ENCODE measurements around the gene RFC2. TPM values are rescaled to one million over a fixed set of nuclear protein-coding genes. Genes with fewer than 3 reads are reported as not detected.

RFC2 gene
- total RNA-seq, 1 experiment from 2014 or later: 75.6 TPM

GRCh38 chr7:74190259-74190658 lies 63.9 kb downstream of the RFC2 start:
- CTCF ChIA-PET: no interaction called here
- no peaks in the 10 kb centered on the region for H3K4me1 ChIP-seq
- H3K36me3 ChIP-seq (ENCODE audit: control insufficient read depth, insufficient read depth, low read length): peaks cover 7% of the 10 kb centered on the region
- H3K27me3 ChIP-seq (replicated peaks; ENCODE audit: control insufficient read depth, insufficient read depth, low read length): no peaks in the 10 kb centered on the region
- intact Hi-C loops (cut with micrococcal nuclease; ENCODE audit: unreplicated experiment): no loop called here
- Mint-ChIP-seq H3K9me3 (ENCODE audit: unreplicated experiment) (no peaks in the 10 kb centered on the region), H3K4me3 (ENCODE audit: unreplicated experiment) (no peak overlapping the region), H3K27ac (ENCODE audit: unreplicated experiment) (no peak overlapping the region), H3K36me3 (ENCODE audit: insufficient read depth, unreplicated experiment) (peaks cover 99% of the 10 kb centered on the region), H3K27me3 (ENCODE audit: insufficient read depth, unreplicated experiment) (no peaks in the 10 kb centered on the region), H3K4me1 (ENCODE audit: low read depth, unreplicated experiment) (no peaks in the 10 kb centered on the region)
- no peak for DNase-seq
- no peak for TF ChIP-seq CTCF (IDR thresholded peaks at IDR 0.05; ENCODE audit: insufficient read depth in 1 of 2, low read depth in 1 of 2, low read length in 1 of 2, severe bottlenecking in 1 of 2, unreplicated experiment in 1 of 2)
- POLR2A ChIA-PET: no interaction called here
- BruUV-seq (replicated peaks): no TSS peak
- H3K9me3 ChIP-seq: no peaks in the 10 kb centered on the region
- H3K4me3 ChIP-seq (ENCODE audit: low read depth, low read length): no peak overlapping the region

DNA sequence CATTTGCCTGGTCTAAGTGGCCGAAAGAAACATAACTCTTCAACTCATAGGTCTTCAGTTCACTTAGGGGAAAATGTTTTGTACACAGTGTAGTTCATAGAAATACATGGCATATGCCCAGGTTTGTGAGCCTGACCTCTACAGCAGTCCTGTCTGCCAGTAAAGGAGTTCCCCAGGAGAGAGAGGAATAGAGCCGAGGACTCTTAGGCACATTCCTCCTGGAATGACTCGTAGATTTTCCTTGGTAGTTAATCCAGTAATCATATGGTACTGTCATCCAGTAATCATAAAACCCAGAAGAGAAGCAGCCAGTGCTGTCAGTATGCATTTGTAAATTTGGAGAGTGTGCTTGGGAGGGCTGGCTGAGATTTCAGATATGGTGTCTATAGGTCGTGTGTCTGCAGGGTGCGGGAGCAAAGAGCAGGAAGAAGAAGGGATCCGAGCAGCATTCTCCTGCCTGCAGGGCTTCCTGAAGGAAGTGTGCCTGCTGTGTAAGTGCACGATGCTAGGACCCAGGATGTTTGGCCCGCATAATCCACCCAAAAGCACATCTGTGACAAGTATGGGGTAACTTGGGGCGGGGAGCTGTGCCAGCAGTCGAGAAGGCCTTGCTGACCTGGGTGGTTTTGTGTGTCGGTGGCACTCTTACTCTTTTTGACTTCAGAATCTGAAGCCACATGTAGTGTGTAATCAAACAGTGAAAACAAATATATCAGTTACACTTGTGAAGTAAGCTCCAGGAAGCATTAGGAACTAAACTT lies 66.1 kb downstream of the RFC2 start:
- Mint-ChIP-seq H3K4me1 (ENCODE audit: low read depth, unreplicated experiment) (peaks cover 13% of the 10 kb centered on the region), H3K9me3 (ENCODE audit: unreplicated experiment) (no peaks in the 10 kb centered on the region), H3K27me3 (ENCODE audit: insufficient read depth, unreplicated experiment) (no peaks in the 10 kb centered on the region), H3K36me3 (ENCODE audit: insufficient read depth, unreplicated experiment) (peaks cover 97% of the 10 kb centered on the region), H3K4me3 (ENCODE audit: unreplicated experiment) (no peak overlapping the region), H3K27ac (ENCODE audit: unreplicated experiment) (peak overlapping the region; percentile 56)
- H3K36me3 ChIP-seq (ENCODE audit: control insufficient read depth, insufficient read depth, low read length): peaks cover 6% of the 10 kb centered on the region
- no peaks in the 10 kb centered on the region for H3K9me3 ChIP-seq
- ChIA-PET CTCF (no interaction called here), POLR2A (no interaction called here)
- DNase-seq: no peak
- TF ChIP-seq CTCF (IDR thresholded peaks at IDR 0.05; ENCODE audit: insufficient read depth in 1 of 2, low read depth in 1 of 2, low read length in 1 of 2, severe bottlenecking in 1 of 2, unreplicated experiment in 1 of 2): no peak
- BruUV-seq (replicated peaks): no TSS peak
- H3K4me1 ChIP-seq: no peaks in the 10 kb centered on the region
- no peak overlapping the region for H3K4me3 ChIP-seq (ENCODE audit: low read depth, low read length)
- intact Hi-C loops (cut with micrococcal nuclease; ENCODE audit: unreplicated experiment): no loop called here
- no peaks in the 10 kb centered on the region for H3K27me3 ChIP-seq (replicated peaks; ENCODE audit: control insufficient read depth, insufficient read depth, low read length)

- H3K9me3 ChIP-seq: no peaks in the 10 kb centered on the region
- H3K9me3 Mint-ChIP-seq (ENCODE audit: unreplicated experiment): no peaks in the 10 kb centered on the region
- peaks cover 98% of the 10 kb centered on the region for H3K36me3 Mint-ChIP-seq (ENCODE audit: insufficient read depth, unreplicated experiment)
- TF ChIP-seq CTCF (IDR thresholded peaks at IDR 0.05; ENCODE audit: insufficient read depth in 1 of 2, low read depth in 1 of 2, low read length in 1 of 2, severe bottlenecking in 1 of 2, unreplicated experiment in 1 of 2): no peak
- ChIA-PET CTCF (interaction anchor here (2.6 kb wide), 1 partner anchor 21 kb away, joined by 16 read pairs; no protein-coding TSS in a partner anchor), POLR2A (no interaction called here)
- H3K4me3 ChIP-seq (ENCODE audit: low read depth, low read length): no peak overlapping the region
- BruUV-seq (replicated peaks): no TSS peak
- H3K4me1 ChIP-seq: peaks cover 18% of the 10 kb centered on the region
- H3K4me1 Mint-ChIP-seq (ENCODE audit: low read depth, unreplicated experiment): peaks cover 31% of the 10 kb centered on the region
- H3K36me3 ChIP-seq (ENCODE audit: control insufficient read depth, insufficient read depth, low read length): peaks cover 4% of the 10 kb centered on the region; the same call in 1 of the 2 replicates
- no peaks in the 10 kb centered on the region for H3K27me3 ChIP-seq (replicated peaks; ENCODE audit: control insufficient read depth, insufficient read depth, low read length)
- DNase-seq: no peak
- H3K4me3 Mint-ChIP-seq (ENCODE audit: unreplicated experiment): no peak overlapping the region
- no peaks in the 10 kb centered on the region for H3K27me3 Mint-ChIP-seq (ENCODE audit: insufficient read depth, unreplicated experiment)
- H3K27ac Mint-ChIP-seq (ENCODE audit: unreplicated experiment): no peak overlapping the region
- intact Hi-C loops (cut with micrococcal nuclease; ENCODE audit: unreplicated experiment): no loop called here
Measured at GRCh38 chr7:74185636-74186035, 68.6 kb downstream of the RFC2 start.
